HG02588 (cell line): ENCODE measurements around the gene PLEKHG1.

Experiments
- ATAC-seq: cut with Tn5 transposase; IDR thresholded peaks from one replicate; pipeline ENCODE4 v1.9.1; 2021; ENCODE audit warnings: mild to moderate bottlenecking, moderate library complexity; ENCODE audit not compliant: unreplicated experiment

PLEKHG1 gene

DNA sequence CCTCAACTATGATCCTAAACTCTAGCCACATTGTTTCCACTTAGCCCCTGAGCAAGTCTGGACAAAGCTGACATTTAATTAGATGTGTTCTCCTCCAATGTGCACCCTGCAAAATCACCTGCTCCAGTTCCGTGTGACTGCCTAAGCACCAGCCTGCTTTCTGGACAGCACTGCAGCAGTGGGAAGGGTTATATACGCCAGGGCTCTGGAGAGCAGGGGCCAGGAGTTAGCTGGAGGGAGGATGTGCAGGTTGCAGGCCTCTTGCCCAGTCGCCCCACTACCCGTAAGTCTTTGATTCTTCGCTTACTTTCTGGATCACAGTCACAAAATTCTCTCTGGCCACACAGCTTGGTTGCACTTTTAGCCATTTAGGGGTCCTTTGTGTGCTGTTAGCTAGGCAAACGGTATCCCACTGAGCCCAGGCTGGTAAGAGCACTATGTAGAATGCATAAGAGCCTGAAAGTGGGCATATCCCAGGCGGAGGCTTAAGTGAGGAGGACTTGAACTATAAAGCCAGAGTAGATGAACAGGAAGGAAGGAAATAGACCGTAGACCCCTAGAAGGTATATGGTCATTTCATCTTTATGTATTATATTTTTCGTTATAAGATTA lies 10.7 kb upstream of the PLEKHG1 start:
- no peak for ATAC-seq

DNA sequence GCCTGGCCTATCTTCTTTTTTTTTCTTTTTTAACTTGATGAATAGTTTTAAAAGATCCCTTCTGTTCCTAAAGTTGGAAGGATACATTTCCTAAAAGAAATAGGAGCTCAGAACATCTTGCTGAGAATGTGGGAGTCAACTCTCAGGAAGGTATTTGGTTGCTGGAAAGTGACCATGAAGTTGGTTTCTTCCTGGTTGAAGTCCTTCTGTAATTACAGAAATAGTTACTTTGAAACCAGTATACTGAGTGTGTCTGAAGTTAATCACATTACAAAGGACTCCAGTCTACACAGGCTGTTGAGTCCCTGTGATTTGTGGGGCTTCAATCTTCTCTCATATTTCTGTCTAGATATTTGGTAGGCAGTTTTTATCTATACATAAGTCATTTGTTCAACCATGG lies 9.8 kb upstream of the PLEKHG1 start:
- no peak for ATAC-seq

DNA sequence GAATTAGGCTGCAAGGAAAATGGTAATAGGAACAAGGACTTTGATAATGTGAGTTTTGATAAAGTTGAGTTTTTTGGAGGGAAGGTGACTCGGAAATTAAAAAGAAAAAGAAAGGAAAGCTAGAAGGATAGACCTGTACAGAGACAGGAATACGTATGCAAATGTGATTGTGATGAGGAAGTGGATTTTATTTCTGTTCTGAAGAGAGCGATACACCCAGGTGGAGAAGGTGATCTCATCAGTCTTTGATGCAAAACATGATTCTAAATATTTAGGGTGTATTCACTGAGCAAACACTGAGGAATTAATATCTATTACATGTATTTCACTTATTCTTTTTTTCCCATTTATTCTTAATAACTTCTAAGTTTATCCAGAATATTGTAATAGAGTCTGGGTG lies 9.2 kb upstream of the PLEKHG1 start:
- ATAC-seq: no peak

DNA sequence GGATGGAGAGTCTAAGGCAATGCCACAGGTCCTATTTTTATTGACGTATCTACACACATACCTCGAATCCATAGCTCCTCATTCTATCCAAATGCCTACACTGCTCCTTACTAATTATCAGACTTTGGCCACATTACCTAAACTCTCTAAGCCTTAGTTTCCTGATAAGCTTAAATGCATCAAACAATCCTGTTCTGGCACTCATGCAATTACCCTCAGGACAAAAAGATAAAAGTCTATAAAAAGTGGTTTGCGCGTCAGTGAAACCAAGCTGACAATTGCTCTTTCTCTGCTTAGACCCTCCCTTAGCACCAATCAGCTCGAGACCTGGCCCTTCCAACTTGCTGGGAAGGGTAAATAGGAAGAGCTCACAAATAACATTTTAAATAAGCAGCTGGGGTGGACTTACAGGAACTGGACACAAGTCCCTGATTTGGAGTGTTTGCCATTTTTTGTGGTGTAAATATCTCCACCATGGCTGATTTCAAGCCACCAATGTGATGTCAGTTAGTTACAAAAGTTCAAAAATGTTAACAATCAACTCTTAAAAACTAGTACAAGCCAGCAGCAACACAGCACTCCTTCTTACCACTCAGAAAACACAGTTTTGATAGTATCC lies 7.2 kb upstream of the PLEKHG1 start:
- ATAC-seq: no peak

DNA sequence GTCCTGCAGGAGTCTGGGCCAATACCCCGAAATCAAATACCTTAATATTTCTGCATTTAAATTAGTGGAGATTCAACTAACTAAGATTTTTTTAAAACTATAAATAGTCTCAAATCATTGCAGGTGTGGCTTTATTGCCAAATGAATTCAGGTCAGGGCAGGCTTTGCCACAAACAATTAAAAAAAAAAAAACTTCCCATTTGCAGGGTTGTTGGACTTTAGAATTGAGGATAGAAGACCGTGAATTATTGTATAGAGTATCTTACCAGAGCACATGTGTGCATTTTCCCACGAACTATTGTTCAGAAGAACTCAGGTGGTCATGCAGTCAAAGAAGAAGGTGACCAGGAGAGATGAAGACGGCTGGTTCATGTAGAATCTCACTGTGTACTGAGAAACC lies 6.6 kb upstream of the PLEKHG1 start:
- no peak for ATAC-seq

DNA sequence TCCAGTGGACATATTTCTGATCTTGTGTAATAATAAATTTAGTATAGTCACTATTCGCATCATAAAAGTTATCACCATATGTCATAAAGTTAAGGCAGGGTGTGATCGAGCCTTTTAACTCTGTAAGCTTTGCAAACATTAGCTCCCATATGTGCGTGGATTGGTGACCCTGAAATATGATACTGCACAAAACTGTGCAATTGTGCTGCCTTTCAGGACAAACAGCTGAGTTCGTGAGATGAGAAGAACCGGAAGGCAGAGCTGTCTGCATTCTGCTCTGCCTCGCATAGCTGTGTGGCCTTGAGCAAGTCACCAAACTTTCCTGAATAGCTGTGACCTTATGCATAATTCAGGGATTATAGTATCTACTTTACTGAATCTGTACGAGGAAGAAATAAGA lies 3.2 kb upstream of the PLEKHG1 start:
- ATAC-seq: no peak

DNA sequence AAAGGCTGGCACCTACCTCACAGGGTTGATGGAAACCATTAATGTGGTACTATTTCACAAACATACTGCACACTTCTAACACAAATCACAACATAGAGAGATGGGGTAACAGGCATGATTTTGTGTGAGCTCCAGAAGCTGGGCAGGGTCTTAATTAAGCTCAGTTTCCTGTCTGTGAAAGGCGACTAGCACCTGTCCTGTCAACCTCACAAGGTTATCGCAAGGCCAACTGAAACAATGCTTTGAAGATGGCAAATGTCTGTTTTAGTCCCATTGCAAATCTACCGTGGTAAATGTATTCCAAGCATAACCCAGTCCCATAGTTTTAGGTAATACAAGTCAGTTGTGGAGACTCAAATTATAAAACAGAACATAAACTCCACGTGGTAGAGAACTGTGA lies 1.3 kb upstream of the PLEKHG1 start:
- no peak for ATAC-seq

DNA sequence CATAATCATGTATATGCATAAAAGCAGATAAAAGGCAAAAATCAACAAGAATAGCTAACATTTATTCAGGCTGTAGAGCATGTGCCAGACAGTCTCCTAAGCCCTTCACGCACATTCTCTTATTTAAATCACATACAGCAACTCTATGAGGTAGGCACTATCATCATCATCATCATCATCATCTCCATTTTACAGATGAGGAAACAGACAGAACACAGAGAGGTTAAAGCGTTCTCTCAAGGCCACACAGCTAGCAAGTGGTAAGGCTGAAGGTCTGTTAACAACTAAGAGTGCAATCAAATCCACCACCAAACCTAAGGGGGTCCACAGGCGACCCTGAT lies 857 bp upstream of the PLEKHG1 start:
- ATAC-seq: no peak

DNA sequence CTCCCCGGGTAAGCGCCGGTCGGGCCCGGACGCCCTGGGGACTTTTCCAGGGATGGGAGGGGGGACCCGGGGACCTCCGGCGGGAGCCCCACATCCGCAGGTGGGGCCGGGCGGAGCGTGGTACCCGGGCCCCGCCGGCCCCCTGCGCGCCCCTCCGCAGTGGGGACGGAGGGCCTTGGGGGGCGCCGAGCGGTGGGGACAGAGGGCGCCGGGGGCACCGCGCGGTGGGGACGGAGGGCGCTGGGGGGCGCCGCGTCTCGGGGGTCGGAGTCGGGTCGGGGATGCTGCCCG lies 270 bp downstream of the PLEKHG1 start:
- no peak for ATAC-seq

DNA sequence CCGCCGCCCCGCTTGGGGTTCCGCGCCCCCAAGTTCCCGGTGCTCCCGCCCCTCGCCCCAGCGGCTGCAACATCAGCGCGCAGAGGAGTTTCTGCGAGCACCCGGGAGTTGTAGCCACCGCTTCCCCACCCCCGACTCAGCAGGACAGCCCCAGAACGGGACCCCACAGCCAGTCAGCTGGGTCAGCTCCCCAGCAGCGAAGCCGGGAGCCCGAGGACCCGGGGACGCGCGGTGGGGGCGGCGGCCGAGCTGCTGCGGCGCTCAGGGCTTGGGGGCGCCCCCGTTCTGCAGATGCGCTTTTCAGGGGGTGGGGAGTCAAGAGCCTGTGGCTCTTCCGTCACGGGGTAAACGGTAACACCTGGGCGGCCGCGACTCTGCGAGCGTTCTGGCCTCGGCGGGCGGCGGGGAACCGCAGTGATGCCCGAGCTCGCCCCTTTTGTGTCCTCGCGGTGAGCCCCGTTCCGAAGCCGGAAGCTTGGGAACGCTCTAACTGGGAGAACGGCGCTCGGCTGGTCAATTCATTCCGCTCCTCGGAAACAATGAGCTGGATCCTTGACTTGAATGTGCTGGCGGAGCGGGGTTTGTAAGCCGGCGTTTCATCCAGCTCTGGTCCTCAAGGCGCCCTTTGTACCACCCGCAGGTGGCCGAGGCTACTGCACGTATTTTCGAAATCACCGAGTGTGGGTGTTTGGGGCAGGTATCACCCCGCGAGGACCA lies 774 bp downstream of the PLEKHG1 start:
- ATAC-seq: peak; percentile 58

DNA sequence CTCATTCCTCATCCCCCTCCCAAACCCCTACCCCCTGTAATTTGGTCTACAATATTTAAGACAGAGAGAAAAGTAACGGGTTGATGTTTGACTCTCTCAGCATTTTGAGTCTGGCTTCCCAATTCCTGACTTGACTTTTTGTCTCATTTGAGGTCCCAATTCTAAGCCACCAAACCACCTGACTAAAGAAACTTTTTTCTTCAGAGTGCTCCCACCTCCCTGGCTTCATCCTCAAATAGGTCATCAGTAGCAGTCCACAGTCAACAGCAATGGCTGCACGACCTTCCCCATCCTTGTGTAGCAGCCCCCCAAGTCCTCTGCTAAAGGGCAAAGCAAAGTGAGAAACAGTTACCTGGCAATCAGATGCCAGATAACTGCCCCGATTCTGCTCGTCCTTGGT lies 1.8 kb downstream of the PLEKHG1 start:
- no peak for ATAC-seq

DNA sequence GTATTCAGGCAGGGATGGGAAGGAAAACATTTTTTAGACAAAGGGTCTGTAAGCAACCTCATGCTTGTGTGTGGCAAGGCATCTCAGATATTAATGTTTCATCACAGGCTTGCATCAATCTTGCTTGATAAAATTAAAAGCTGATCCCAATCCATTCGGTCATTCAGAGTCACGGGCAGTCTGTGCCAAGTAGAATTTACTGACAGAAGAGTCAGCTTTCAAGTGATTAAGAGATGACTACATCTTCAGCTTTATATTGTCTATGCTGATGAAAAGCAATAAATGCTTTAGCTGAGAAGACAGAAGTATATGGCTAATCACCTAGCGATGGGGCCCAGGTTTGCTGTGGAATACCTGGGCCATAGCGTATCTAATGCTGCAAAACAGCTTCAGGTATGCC lies 3.5 kb downstream of the PLEKHG1 start:
- no peak for ATAC-seq

DNA sequence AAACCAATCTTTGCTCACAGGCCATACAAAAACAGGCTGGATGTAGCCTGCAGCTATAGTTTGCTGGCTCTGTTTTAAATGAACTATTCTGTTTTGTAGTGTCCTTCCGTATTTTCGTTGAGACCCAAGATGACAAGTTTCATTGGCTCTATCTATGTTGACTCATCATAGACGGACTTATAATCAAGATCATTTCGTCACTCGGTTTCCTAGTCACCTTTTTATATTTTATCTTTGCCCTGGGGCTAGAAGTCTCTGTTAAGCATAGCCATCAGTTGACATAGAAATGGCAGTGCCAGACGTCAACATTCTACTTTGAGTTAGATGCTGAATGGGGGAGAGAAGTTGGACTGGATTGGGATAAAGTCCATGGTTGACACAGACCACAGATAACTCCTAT lies 4.8 kb downstream of the PLEKHG1 start:
- ATAC-seq: no peak

DNA sequence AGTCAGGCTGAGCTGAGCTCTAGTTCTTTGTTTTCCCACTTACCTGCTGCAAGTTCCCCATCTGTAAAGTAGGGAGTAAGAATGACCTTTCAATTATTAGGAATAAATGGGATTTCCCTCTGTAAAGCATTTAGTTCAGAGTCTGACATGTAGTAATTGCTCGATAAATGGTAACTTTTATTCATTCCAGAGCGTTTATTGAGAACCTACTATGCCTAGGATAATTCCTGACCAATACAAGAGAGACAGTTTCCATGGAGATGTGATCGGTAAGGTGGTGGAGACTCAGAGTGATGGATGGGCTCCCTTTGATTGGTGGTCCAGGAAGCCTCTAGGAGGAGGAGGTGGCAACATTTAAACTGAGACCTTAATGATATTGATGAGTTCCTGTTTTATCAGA lies 5.6 kb downstream of the PLEKHG1 start:
- no peak for ATAC-seq

DNA sequence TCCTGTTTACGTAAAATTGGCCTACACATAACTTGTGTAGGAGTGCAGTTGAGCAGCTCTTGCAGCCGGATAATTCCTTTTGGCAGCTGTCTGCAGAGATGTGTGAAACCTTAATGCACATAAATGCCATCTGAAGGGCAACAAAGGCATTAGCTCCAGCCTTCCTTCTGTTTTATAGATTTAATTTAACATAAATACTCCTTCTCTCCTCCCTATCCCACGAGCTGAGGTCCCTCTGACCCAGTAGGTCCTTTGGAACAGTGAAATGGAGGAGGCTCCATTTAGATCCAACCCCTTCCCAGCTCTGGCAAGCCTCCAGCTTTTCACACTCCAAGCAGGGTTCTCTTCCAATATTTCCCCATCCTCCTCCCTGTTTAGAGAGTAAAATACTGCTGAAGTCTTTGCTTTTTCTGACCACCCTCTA lies 6.5 kb downstream of the PLEKHG1 start:
- no peak for ATAC-seq

DNA sequence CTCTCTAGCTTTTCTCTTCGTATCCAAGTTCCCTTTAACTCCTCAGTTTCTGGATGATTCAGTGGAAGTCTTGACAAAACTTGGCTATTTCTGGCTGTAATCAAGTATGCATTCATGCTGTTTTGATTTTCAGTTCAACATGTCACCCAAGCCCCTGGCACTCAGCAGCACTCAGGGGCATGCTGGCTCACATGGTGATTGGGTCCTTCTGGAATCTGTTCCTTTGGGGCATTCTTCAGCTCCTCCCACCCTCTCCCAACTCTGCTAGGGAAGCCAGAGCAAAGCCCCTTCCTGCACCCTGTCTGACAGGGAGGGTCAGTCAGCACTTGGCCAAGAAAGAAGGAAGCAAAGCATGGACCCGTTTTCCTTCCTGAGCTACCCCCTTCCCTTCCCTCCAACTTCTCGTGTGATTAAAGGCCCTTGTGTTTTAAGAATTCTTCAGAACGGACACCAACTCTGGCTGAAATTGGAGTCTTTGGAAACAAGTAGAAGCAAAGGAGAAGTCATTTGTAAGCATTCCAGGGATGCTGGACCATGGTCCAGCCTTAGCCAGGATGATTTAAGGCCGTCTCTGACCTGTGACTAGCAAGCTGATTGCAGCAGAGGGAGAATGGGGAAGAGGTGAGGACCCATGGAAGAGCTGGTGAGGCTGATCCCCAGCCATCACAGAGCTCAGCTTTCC lies 7.1 kb downstream of the PLEKHG1 start:
- no peak for ATAC-seq

DNA sequence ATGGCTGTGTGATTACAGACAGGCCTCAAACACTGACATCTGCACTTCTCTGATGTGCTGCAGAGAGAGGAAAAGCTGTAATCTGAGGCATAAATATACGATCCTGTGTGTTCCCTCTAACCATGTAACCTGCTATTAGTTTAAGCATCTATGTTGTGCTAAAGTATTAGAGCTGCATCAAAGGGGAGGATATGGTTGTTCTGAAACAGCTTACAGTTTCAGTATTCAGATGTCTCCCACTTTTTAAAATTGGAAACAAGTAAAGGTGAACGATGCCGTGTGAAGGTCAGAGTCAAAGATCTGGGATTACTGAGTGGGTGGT lies 7.6 kb downstream of the PLEKHG1 start:
- ATAC-seq: no peak

DNA sequence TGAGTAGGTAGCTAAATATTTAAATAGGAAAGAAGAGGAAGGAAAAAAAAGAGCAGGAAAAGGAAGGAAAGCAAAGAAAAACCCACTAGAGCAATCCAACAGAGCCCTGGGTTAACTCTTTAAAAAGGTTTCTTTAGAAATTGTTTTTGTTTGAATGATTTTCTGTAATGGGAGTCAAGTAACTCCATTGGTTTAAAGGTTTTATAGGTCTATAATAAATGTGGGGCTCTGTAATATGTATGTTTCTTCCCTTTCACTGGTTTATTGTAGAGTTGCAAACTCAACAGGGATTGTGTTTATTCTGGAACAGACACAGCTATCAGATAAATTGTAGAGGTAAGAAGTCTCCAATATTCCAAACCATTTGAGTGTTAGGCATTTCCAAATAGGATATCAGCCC lies 10.9 kb downstream of the PLEKHG1 start:
- no peak for ATAC-seq

DNA sequence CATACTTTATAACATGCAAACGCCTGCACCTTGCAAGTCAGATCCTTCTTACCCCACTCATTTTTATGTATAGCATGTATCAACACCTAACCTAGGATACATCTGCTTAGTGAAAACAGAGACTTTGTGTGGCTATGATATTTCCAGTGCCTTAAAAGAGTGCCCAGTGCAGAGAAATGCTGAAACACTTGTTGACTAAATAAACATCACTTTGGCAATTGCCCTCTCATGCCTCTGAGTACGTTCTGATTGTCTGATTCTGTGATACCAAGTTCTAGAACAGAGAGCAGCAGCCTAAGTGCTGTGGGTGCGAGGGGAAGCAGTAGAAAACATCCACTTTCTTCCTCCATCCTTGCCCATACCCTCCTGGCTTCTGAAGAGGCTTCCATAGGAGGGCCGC lies 13.6 kb downstream of the PLEKHG1 start:
- ATAC-seq: no peak

DNA sequence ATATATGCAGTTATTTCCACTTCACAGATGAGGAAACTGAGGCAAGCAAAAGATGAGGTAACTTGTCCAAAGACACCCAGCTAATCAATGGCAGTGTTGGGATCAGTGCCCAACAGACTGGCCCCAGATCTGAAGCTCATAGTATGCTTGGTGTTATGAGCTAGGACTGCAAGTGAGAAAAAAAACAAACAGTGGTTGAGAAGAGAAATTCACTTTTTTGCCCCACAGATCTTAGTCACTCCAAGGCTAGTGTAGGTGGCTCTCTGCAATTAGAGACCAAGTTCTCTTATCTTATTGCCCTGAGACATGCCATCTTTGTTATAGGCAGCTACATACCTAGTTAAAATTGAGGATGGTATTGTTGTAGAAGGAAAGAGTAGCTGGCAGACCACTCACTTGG lies 16.3 kb downstream of the PLEKHG1 start:
- ATAC-seq: no peak

DNA sequence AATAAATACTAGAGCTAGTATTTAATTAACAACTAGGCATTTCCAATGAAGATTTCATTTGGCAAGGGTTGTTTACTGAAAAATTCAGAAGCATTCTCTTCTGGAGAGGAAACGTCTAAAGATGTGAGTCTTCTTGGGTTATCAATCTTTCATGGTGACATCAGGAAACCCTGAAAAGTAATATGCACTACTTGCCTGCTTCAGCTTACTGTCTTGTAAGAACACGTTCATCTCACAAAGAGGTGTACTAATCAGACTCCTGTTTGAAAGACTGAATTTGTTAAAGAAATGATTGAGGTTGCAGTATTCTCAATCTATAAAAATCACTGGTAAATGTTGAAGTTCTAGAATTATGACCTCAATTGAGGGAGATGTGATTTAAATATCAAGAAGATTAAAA lies 16.9 kb downstream of the PLEKHG1 start:
- no peak for ATAC-seq

DNA sequence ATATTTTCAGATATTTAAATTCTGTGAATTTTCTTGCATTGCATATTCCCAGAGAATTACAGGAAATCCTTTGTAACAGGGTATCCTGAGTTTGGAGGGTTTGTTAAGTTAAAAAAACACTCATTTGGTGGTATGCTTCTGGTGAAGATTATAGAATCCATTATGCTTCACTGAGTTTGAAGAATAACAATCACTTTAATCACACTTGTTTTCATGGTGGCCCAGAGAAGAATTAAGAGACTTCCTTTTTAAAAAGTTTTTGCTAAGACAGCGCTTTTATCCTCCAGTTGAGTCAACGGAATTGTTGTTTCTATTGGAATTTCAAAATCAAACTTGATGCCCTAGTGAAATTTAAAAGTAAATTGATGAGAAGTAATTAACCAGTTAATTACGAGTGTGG lies 17.4 kb downstream of the PLEKHG1 start:
- no peak for ATAC-seq
